Common myeloid progenitor, CD34-positive (primary cell): ENCODE data around the gene STAB2.
"Not testable (repeated sequence)": the region's sequence is repeated elsewhere in the genome, so short reads cannot be mapped to it uniquely, and the experiment has no call there.

ENCODE experiments used
- CTCF ChIA-PET: fragments of 350-600 bp; sonication (Branson Sonifier 250); formaldehyde crosslinking; loops from one replicate; lab custom pipeline; 2021; ENCODE audit warnings: antibody characterized with exemption; lab: Charles Lee
- POLR2A ChIA-PET: fragments of 350-600 bp; sonication (Branson Sonifier 250); formaldehyde crosslinking; loops from one replicate; lab custom pipeline; 2021; ENCODE audit warnings: antibody characterized with exemption; lab: Charles Lee
- DNase-seq, 3 donors: peaks; one replicate each; pipeline versions ENCODE4 v3.0.0 to v3.0.0-alpha.2; 2013
- H3K27ac ChIP-seq, 2 experiments: 1 replicate in 1 of 2; 2 replicates in 1 of 2; pipeline ENCODE4 v1.7.0; 2013; ENCODE audit warnings: inconsistent platforms in 2 of 2, low read length in 2 of 2, mild to moderate bottlenecking in 2 of 2, low read depth in 1 of 2, moderate library complexity in 1 of 2; ENCODE audit not compliant: severe bottlenecking in 2 of 2, insufficient read depth in 1 of 2, poor library complexity in 1 of 2
- H3K27me3 ChIP-seq, 5 experiments: replicated peaks in 2 of 5; 1 replicate in 3 of 5; 2 replicates in 2 of 5; pipeline versions ENCODE4 v1.6.1 to v1.7.0; 2013; ENCODE audit warnings: low read length in 4 of 5, mild to moderate bottlenecking in 2 of 5, moderate library complexity in 2 of 5, inconsistent platforms in 1 of 5; ENCODE audit not compliant: insufficient read depth in 5 of 5, control insufficient read depth in 4 of 5
- H3K36me3 ChIP-seq, 4 experiments: 1 replicate in 2 of 4; 2 replicates in 2 of 4; pipeline versions ENCODE4 v1.6.1 to v1.7.0; 2013; ENCODE audit warnings: low read length in 3 of 4, control low read depth in 1 of 4, mild to moderate bottlenecking in 1 of 4; ENCODE audit not compliant: control insufficient read depth in 4 of 4, insufficient read depth in 4 of 4
- H3K4me1 ChIP-seq, 4 experiments: 1 replicate in 3 of 4; 2 replicates in 1 of 4; pipeline versions ENCODE4 v1.6.1 to v1.7.1; 2013; ENCODE audit warnings: low read length in 3 of 4, mild to moderate bottlenecking in 3 of 4, control low read depth in 1 of 4, inconsistent platforms in 1 of 4, moderate library complexity in 1 of 4; ENCODE audit not compliant: control insufficient read depth in 4 of 4, insufficient read depth in 4 of 4; ENCODE audit errors: control extremely low read depth in 1 of 4
- H3K4me3 ChIP-seq, 7 experiments: 1 replicate in 4 of 7; 2 replicates in 3 of 7; pipeline versions ENCODE4 v1.5.1 to v1.7.0; 2013; ENCODE audit warnings: mild to moderate bottlenecking in 7 of 7, low read length in 6 of 7, moderate library complexity in 6 of 7, inconsistent platforms in 2 of 7, low read depth in 2 of 7, control low read depth in 1 of 7; ENCODE audit not compliant: insufficient read depth in 4 of 7, control insufficient read depth in 1 of 7; ENCODE audit errors: extremely low read depth in 1 of 7
- H3K9me3 ChIP-seq, 5 experiments: 1 replicate in 4 of 5; 2 replicates in 1 of 5; pipeline versions ENCODE4 v1.6.1 to v1.7.1; 2013; ENCODE audit warnings: low read length in 4 of 5, mild to moderate bottlenecking in 2 of 5, inconsistent platforms in 1 of 5, low read depth in 1 of 5, moderate library complexity in 1 of 5; ENCODE audit not compliant: control insufficient read depth in 4 of 5, insufficient read depth in 2 of 5; ENCODE audit errors: control extremely low read depth in 1 of 5
- WGBS: methylation state at CpG from one replicate; pipeline ENCODE4 v1.1.5; 2013; ENCODE audit not compliant: insufficient coverage; 5-methylcytosine and 5-hydroxymethylcytosine counted together

Gene STAB2

GRCh38 chr12:103808239-103808880 lies 221.3 kb downstream of the STAB2 start:
- no peak overlapping the region for H3K27ac ChIP-seq
- H3K4me3 ChIP-seq = no peak overlapping the region
- H3K27me3 ChIP-seq = no peaks in the 10 kb centered on the region
- peaks cover 0 to 4% (median 0%) of the 10 kb centered on the region in 4 experiments for H3K4me1 ChIP-seq
- ChIA-PET POLR2A (no interaction called here), CTCF (no interaction called here)
- no peak for DNase-seq
- 100% methylated on average over 6 of the region's 6 CpGs for WGBS
- H3K9me3 ChIP-seq = no peaks in the 10 kb centered on the region
- H3K36me3 ChIP-seq = peaks cover 0 to 14% (median under 1%) of the 10 kb centered on the region in 4 experiments

DNA sequence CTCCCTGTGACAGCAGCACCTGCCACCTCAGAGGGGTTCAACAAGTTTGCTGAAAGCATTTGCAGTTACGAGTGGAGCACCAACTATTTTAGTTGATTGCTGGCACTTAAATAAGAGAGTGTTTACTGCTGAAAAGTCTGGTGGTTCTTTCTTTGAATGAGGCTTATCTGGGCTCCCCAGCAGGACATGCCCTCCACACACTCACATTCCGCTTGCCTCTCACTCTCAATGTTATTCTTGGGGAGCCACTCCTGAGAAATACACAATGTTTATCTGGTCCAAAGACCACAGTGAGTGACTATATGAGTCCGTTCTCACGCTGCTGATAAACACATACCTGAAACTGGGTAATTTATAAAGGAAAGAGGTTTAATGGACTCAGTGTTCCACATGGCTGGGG lies 222.1 kb downstream of the STAB2 start:
- Histone ChIP-seq H3K9me3 (no peaks in the 10 kb centered on the region), H3K36me3 (peaks cover 0 to 18% (median 3%) of the 10 kb centered on the region in 4 experiments), H3K4me1 (peaks cover 0 to 4% (median 0%) of the 10 kb centered on the region in 4 experiments), H3K27ac (no peak overlapping the region), H3K27me3 (no peaks in the 10 kb centered on the region), H3K4me3 (no peak overlapping the region)
- WGBS = 100% methylated on average over 2 of the region's 4 CpGs
- POLR2A ChIA-PET = no interaction called here
- peak in 2 of 3 donors; percentile 37 to 65 for DNase-seq
- CTCF ChIA-PET = no interaction called here

DNA sequence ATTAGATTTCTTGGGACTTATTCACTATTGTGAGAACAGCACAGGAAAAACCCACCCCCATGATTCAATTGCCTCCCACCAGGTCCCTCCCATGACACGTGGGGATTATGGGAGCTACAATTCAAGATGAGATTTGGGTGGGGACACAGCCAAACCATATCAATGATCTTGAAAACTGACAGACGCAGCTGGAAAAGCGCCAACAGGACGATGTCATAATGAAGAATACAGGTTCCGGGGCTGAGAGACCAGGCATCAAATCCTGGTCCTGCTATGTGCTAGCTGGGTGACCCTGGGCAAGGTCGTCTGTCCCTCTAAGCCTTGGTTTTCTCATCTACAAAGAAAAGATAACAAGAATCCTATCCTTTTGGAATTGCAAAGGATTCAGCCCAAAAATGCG lies 222.6 kb downstream of the STAB2 start:
- POLR2A ChIA-PET, H3K4me3 ChIP-seq, H3K9me3 ChIP-seq, H3K4me1 ChIP-seq, DNase-seq, CTCF ChIA-PET, H3K27ac ChIP-seq, H3K27me3 ChIP-seq: not testable (repeated sequence)
- 88% methylated on average over 7 of the region's 7 CpGs for WGBS
- peaks cover 0 to 22% (median 3%) of the 10 kb centered on the region in 4 experiments for H3K36me3 ChIP-seq

DNA sequence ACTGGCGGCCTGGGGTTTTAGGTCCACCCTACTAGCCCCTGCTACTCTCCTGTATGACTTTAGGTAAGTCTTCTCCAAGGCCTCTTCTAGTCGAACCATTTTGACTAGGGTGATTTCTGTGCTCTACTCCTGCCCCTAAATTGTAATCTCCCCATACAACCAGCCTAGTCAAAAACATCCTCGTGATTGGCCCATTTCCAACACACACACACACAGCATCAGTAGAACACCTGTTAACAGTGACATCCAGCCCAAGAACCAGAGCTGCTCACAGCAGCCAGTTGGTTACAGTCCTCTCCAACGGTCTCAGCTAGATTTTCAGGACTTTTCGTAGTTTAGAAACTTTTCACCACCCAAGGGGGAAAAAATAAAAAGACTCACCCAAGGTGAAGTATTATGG lies 223.0 kb downstream of the STAB2 start:
- no peaks in the 10 kb centered on the region for H3K9me3 ChIP-seq
- no peak for DNase-seq
- no peaks in the 10 kb centered on the region for H3K27me3 ChIP-seq
- peaks cover 0 to 23% (median 3%) of the 10 kb centered on the region in 4 experiments for H3K36me3 ChIP-seq
- no peak overlapping the region for H3K4me3 ChIP-seq
- H3K27ac ChIP-seq = no peak overlapping the region
- 92% methylated on average over 3 of the region's 5 CpGs for WGBS
- POLR2A ChIA-PET = no interaction called here
- H3K4me1 ChIP-seq = peaks cover 0 to 4% (median 0%) of the 10 kb centered on the region in 4 experiments
- CTCF ChIA-PET = no interaction called here

- Histone ChIP-seq H3K27ac (no peak overlapping the region), H3K4me3 (no peak overlapping the region), H3K9me3 (no peaks in the 10 kb centered on the region), H3K27me3 (no peaks in the 10 kb centered on the region), H3K36me3 (peaks cover 0 to 20% (median 3%) of the 10 kb centered on the region in 4 experiments), H3K4me1 (peaks cover 0 to 4% (median 0%) of the 10 kb centered on the region in 4 experiments)
- 96% methylated on average over 4 of the region's 6 CpGs for WGBS
- POLR2A ChIA-PET = no interaction called here
- no peak for DNase-seq
- CTCF ChIA-PET = interaction anchor here (0.9 kb wide), 1 partner anchor 11 kb away, joined by 3 read pairs; no protein-coding TSS in a partner anchor
These were observed 224.7 kb downstream of the STAB2 start for GRCh38 chr12:103811791-103812190.

- H3K4me3 ChIP-seq = no peak overlapping the region
- no peaks in the 10 kb centered on the region for H3K27me3 ChIP-seq
- 100% methylated on average over 1 of the region's 1 CpG for WGBS
- H3K36me3 ChIP-seq = peaks cover 0 to 20% (median 3%) of the 10 kb centered on the region in 4 experiments
- no peaks in the 10 kb centered on the region for H3K4me1 ChIP-seq
- no peak overlapping the region for H3K27ac ChIP-seq
- H3K9me3 ChIP-seq = no peaks in the 10 kb centered on the region
- no peak for DNase-seq
- ChIA-PET POLR2A (no interaction called here), CTCF (interaction anchor here (0.9 to 1.0 kb wide), 2 partner anchors 12 kb away, joined by 3 read pairs; no protein-coding TSS in a partner anchor)
These were observed 225.7 kb downstream of the STAB2 start for GRCh38 chr12:103812789-103813188.

GRCh38 chr12:103813426-103813825 lies 226.4 kb downstream of the STAB2 start:
- WGBS = 100% methylated on average over 2 of the region's 3 CpGs
- H3K9me3 ChIP-seq = no peaks in the 10 kb centered on the region
- no peak overlapping the region for H3K4me3 ChIP-seq
- DNase-seq = no peak
- no peaks in the 10 kb centered on the region for H3K27me3 ChIP-seq
- H3K4me1 ChIP-seq = no peaks in the 10 kb centered on the region
- H3K36me3 ChIP-seq = peaks cover 0 to 20% (median 3%) of the 10 kb centered on the region in 4 experiments
- H3K27ac ChIP-seq = no peak overlapping the region
- ChIA-PET POLR2A (no interaction called here), CTCF (interaction anchor here (1.0 kb wide), 1 partner anchor 13 kb away, joined by 3 read pairs; no protein-coding TSS in a partner anchor)
